ENCODE measurements around the gene SLC24A3. TPM values are rescaled to one million over a fixed set of nuclear protein-coding genes. Genes with fewer than 3 reads are reported as not detected.

Gene SLC24A3
- total RNA-seq, 2 donors from 2014 or later = 20.4 to 25.3 TPM

GRCh38 chr20:19368351-19368750, 155.9 kb downstream of the SLC24A3 start:
- intact Hi-C loops (cut with DNase I) = no loop called here
- no peak for DNase-seq (ENCODE audit: low spot score)

GRCh38 chr20:19370076-19371075, 157.9 kb downstream of the SLC24A3 start:
- intact Hi-C loops (cut with DNase I) = no loop called here

GRCh38 chr20:19371112-19371511, 158.7 kb downstream of the SLC24A3 start:
- intact Hi-C loops (cut with DNase I) = no loop called here
- DNase-seq (ENCODE audit: low spot score) = no peak

More at GRCh38 chr20:19370076-19371075, 157.9 kb downstream of the SLC24A3 start:
- no peak for DNase-seq (ENCODE audit: low spot score)

- intact Hi-C loops (cut with DNase I) = no loop called here
- DNase-seq (ENCODE audit: low spot score) = no peak
Observed at GRCh38 chr20:19374216-19374615, 161.8 kb downstream of the SLC24A3 start.

- DNase-seq (ENCODE audit: low spot score) = no peak
- intact Hi-C loops (cut with DNase I) = no loop called here
Observed at GRCh38 chr20:19375395-19375794, 163.0 kb downstream of the SLC24A3 start.

- no peak for DNase-seq (ENCODE audit: low spot score)
- intact Hi-C loops (cut with DNase I) = no loop called here
Observed at GRCh38 chr20:19375801-19376200, 163.4 kb downstream of the SLC24A3 start.

- no peak for DNase-seq (ENCODE audit: low spot score)
- intact Hi-C loops (cut with DNase I) = no loop called here
Observed at GRCh38 chr20:19376451-19377229, 164.2 kb downstream of the SLC24A3 start.

GRCh38 chr20:19378058-19378457, 165.6 kb downstream of the SLC24A3 start:
- intact Hi-C loops (cut with DNase I) = no loop called here
- no peak for DNase-seq (ENCODE audit: low spot score)

- intact Hi-C loops (cut with DNase I) = no loop called here
- DNase-seq (ENCODE audit: low spot score) = no peak
Observed at GRCh38 chr20:19380211-19380610, 167.8 kb downstream of the SLC24A3 start.

- intact Hi-C loops (cut with DNase I) = no loop called here
- no peak for DNase-seq (ENCODE audit: low spot score)
Observed at GRCh38 chr20:19381947-19382346, 169.5 kb downstream of the SLC24A3 start.

- DNase-seq (ENCODE audit: low spot score) = no peak
- intact Hi-C loops (cut with DNase I) = no loop called here
Observed at GRCh38 chr20:19382386-19383340, 170.2 kb downstream of the SLC24A3 start.

- no peak for DNase-seq (ENCODE audit: low spot score)
- intact Hi-C loops (cut with DNase I) = no loop called here
Observed at GRCh38 chr20:19384940-19385339, 172.5 kb downstream of the SLC24A3 start.

GRCh38 chr20:19387251-19387650, 174.8 kb downstream of the SLC24A3 start:
- intact Hi-C loops (cut with DNase I) = no loop called here
- DNase-seq (ENCODE audit: low spot score) = no peak

- no peak for DNase-seq (ENCODE audit: low spot score)
- intact Hi-C loops (cut with DNase I) = no loop called here
Observed at GRCh38 chr20:19392344-19393130, 180.1 kb downstream of the SLC24A3 start.

GRCh38 chr20:19396460-19397081, 184.1 kb downstream of the SLC24A3 start:
- intact Hi-C loops (cut with DNase I) = no loop called here

GRCh38 chr20:19397226-19397625, 184.8 kb downstream of the SLC24A3 start:
- intact Hi-C loops (cut with DNase I) = no loop called here
- DNase-seq (ENCODE audit: low spot score) = no peak

More at GRCh38 chr20:19396460-19397081, 184.1 kb downstream of the SLC24A3 start:
- no peak for DNase-seq (ENCODE audit: low spot score)

GRCh38 chr20:19397666-19398065, 185.2 kb downstream of the SLC24A3 start:
- intact Hi-C loops (cut with DNase I) = no loop called here
- no peak for DNase-seq (ENCODE audit: low spot score)

GRCh38 chr20:19401096-19401495, 188.7 kb downstream of the SLC24A3 start:
- DNase-seq (ENCODE audit: low spot score) = no peak
- intact Hi-C loops (cut with DNase I) = no loop called here

Data from posterior vena cava (tissue), 2 donors.